ENCODE results near the gene ELMO3. TPM values are rescaled to one million over a fixed set of nuclear protein-coding genes. Genes with fewer than 3 reads are reported as not detected.

The ELMO3 gene
- total RNA-seq, 1 donor from 2014 or later, result 17.5 TPM

- DNase-seq (no peak), ATAC-seq (no peak)
- H3K36me3 ChIP-seq, result peaks cover 60% of the 10 kb centered on the region
- no peak overlapping the region for H3K4me3 ChIP-seq
- no peak overlapping the region for H3K27ac ChIP-seq
- H3K27me3 ChIP-seq, result no peaks in the 10 kb centered on the region
- H3K4me1 ChIP-seq, result peaks cover 9% of the 10 kb centered on the region
- intact Hi-C loops (cut with DNase I), result no loop called here
- no peaks in the 10 kb centered on the region for H3K9me3 ChIP-seq
- no peak for TF ChIP-seq CTCF (IDR thresholded peaks at IDR 0.05)
Measured at GRCh38 chr16:67200491-67200890, 1.6 kb downstream of the ELMO3 start.

- Histone ChIP-seq H3K27ac (no peak overlapping the region), H3K9me3 (no peaks in the 10 kb centered on the region), H3K4me1 (peaks cover 9% of the 10 kb centered on the region), H3K36me3 (peaks cover 48% of the 10 kb centered on the region), H3K27me3 (no peaks in the 10 kb centered on the region), H3K4me3 (no peak overlapping the region)
- ATAC-seq, result no peak
- no peak for DNase-seq
- TF ChIP-seq CTCF (IDR thresholded peaks at IDR 0.05), result no peak
- intact Hi-C loops (cut with DNase I), result no loop called here
Measured at GRCh38 chr16:67201411-67202345, 2.7 kb downstream of the ELMO3 start.

- Histone ChIP-seq H3K4me1 (peaks cover 9% of the 10 kb centered on the region), H3K4me3 (no peak overlapping the region), H3K27me3 (no peaks in the 10 kb centered on the region), H3K27ac (no peak overlapping the region), H3K36me3 (peaks cover 41% of the 10 kb centered on the region), H3K9me3 (no peaks in the 10 kb centered on the region)
- no peak for TF ChIP-seq CTCF (IDR thresholded peaks at IDR 0.05)
- ATAC-seq (no peak), DNase-seq (no peak)
- intact Hi-C loops (cut with DNase I), result no loop called here
Measured at GRCh38 chr16:67202426-67202825, 3.5 kb downstream of the ELMO3 start.

- Histone ChIP-seq H3K27ac (no peak overlapping the region), H3K9me3 (no peaks in the 10 kb centered on the region), H3K27me3 (no peaks in the 10 kb centered on the region), H3K4me3 (no peak overlapping the region), H3K4me1 (peaks cover 6% of the 10 kb centered on the region), H3K36me3 (peaks cover 35% of the 10 kb centered on the region)
- ATAC-seq, result no peak
- no peak for DNase-seq
- no peak for TF ChIP-seq CTCF (IDR thresholded peaks at IDR 0.05)
- intact Hi-C loops (cut with DNase I), result no loop called here
Measured at GRCh38 chr16:67202956-67203493, 4.1 kb downstream of the ELMO3 start.

GRCh38 chr16:67204076-67204475 lies 5.1 kb downstream of the ELMO3 start:
- H3K4me1 ChIP-seq, result no peaks in the 10 kb centered on the region
- H3K4me3 ChIP-seq, result no peak overlapping the region
- intact Hi-C loops (cut with DNase I), result no loop called here
- no peak for DNase-seq
- TF ChIP-seq CTCF (IDR thresholded peaks at IDR 0.05), result no peak
- no peaks in the 10 kb centered on the region for H3K9me3 ChIP-seq
- ATAC-seq, result no peak
- no peaks in the 10 kb centered on the region for H3K27me3 ChIP-seq
- peaks cover 26% of the 10 kb centered on the region for H3K36me3 ChIP-seq
- H3K27ac ChIP-seq, result no peak overlapping the region

All from upper lobe of right lung (tissue), 1 donor.